NCI-H748 treated with DMSO at 0.1 percent for 48 hours (cell line): ENCODE data around the gene SIN3A.
"Not testable (repeated sequence)": the region's sequence is repeated elsewhere in the genome, so short reads cannot be mapped to it uniquely, and the experiment has no call there.

Source experiments
- DNase-seq: peaks from one replicate; lab custom pipeline; 2025; lab: John Stamatoyannopoulos, UW

Gene SIN3A

GRCh38 chr15:75356517-75356916 lies 95.0 kb downstream of the SIN3A start:
- DNase-seq, result no peak

GRCh38 chr15:75356006-75356405 lies 95.5 kb downstream of the SIN3A start:
- DNase-seq, result no peak

- no peak for DNase-seq
Measured at GRCh38 chr15:75355369-75355768, 96.1 kb downstream of the SIN3A start.

GRCh38 chr15:75354454-75354853 lies 97.0 kb downstream of the SIN3A start:
- no peak for DNase-seq

- DNase-seq, result no peak
Measured at GRCh38 chr15:75353604-75354003, 97.9 kb downstream of the SIN3A start.

GRCh38 chr15:75352186-75353080 lies 99.1 kb downstream of the SIN3A start:
- no peak for DNase-seq

GRCh38 chr15:75350601-75351361 lies 100.7 kb downstream of the SIN3A start:
- no peak for DNase-seq

- DNase-seq, result no peak
Measured at GRCh38 chr15:75349851-75350588, 101.5 kb downstream of the SIN3A start.

GRCh38 chr15:75349351-75349669 lies 102.2 kb downstream of the SIN3A start:
- DNase-seq, result not testable (repeated sequence)

- no peak for DNase-seq
Measured at GRCh38 chr15:75348562-75349350, 102.7 kb downstream of the SIN3A start.

- DNase-seq, result no peak
Measured at GRCh38 chr15:75348034-75348561, 103.4 kb downstream of the SIN3A start.

- DNase-seq, result no peak
Measured at GRCh38 chr15:75347222-75348033, 104.1 kb downstream of the SIN3A start.

- no peak for DNase-seq
Measured at GRCh38 chr15:75346796-75347221, 104.7 kb downstream of the SIN3A start, which contains the start of gene NEIL1. Gene NEIL1, plus strand, starts transcription at chr15:75347039. Its CDS starts 1,867 bp downstream, at chr15:75348906.

GRCh38 chr15:75343953-75344352 lies 107.5 kb downstream of the SIN3A start:
- not testable (repeated sequence) for DNase-seq

- no peak for DNase-seq
Measured at GRCh38 chr15:75342221-75342620, 109.3 kb downstream of the SIN3A start.

- DNase-seq, result no peak
Measured at GRCh38 chr15:75339531-75340240, 111.8 kb downstream of the SIN3A start.

GRCh38 chr15:75338661-75339240 lies 112.7 kb downstream of the SIN3A start:
- DNase-seq, result no peak

- peak; percentile 76 for DNase-seq
Measured at GRCh38 chr15:75335705-75336355, 115.7 kb downstream of the SIN3A start, which contains the start of gene COMMD4. Gene COMMD4, plus strand, starts transcription at chr15:75336063. Its CDS starts 27 bp downstream, at chr15:75336090.

GRCh38 chr15:75335313-75335704 lies 116.2 kb downstream of the SIN3A start:
- DNase-seq, result no peak
